HG03025 (cell line): ENCODE data around the gene SPACA7.
"Not testable (repeated sequence)": the region's sequence is repeated elsewhere in the genome, so short reads cannot be mapped to it uniquely, and the experiment has no call there.

Experiments used
- ATAC-seq: cut with Tn5 transposase; IDR thresholded peaks from one replicate; pipeline ENCODE4 v1.9.1; 2021; ENCODE audit warnings: mild to moderate bottlenecking, moderate library complexity; ENCODE audit not compliant: unreplicated experiment, low FRiP score

Gene SPACA7

GRCh38 chr13:112416647-112417046, 40.5 kb downstream of the SPACA7 start:
- no peak for ATAC-seq

DNA sequence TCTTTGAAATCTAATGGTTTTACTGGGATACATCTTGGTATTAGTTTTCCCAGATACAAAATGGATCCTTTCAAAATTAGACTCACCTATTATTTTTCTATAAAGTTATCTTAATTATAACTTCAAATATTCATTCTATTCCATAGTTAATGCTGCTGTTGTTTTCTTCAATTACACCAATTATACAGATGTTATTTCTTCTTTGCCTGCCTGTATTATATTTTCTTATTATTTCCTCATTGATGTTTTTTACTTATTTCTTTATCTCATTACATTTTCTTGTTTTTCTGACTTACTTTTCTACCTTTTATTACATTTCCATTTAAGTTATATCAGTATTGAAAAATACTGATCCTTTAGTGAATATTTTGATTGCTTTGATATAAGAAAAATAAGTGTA, 40.9 kb downstream of the SPACA7 start:
- no peak for ATAC-seq

DNA sequence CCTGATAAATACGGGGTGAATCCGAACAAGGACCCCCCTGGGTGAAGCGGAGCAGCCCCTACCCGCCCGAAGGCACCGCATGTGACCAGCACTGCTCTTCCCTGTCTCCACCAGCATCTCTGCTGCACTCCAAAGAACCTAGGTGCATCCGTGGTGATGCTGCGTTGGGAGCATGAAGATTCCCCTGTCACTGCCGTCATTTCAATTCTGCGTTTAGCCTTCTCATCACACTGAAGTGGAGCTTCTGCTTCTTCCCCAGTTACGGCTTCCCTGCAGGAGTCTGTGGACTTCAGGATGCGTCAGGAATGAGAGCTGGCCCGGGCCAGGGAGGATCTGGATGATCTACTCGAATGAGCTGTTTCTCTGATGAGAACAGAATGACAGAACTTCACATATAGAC, 47.9 kb downstream of the SPACA7 start:
- no peak for ATAC-seq

- ATAC-seq, result no peak
Measured at GRCh38 chr13:112428704-112429103, 52.5 kb downstream of the SPACA7 start.

- no peak for ATAC-seq
Measured at GRCh38 chr13:112431734-112432133, 55.6 kb downstream of the SPACA7 start.

GRCh38 chr13:112432734-112433133, 56.6 kb downstream of the SPACA7 start:
- not testable (repeated sequence) for ATAC-seq

- ATAC-seq, result not testable (repeated sequence)
Measured at GRCh38 chr13:112433517-112433916, 57.4 kb downstream of the SPACA7 start.

DNA sequence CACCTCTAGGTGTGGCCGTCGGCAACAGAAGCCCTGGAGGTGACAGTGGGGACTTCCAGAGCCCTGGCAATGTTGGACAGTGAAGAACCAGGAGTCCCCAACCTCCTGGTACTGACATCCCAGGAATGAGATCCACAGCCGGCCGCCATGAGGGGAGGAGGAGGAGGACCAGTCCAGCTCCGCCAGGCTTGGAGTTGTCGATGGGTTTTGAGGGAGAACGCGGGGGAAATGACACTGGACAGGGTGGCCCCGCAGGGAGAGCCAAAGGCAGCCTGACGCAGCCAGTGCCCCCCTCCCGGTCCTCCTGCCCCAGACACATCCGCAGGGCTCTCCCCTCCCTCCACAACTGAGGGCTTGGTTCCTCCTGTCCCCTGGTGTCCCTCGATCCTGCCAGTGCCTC, 57.9 kb downstream of the SPACA7 start:
- no peak for ATAC-seq

DNA sequence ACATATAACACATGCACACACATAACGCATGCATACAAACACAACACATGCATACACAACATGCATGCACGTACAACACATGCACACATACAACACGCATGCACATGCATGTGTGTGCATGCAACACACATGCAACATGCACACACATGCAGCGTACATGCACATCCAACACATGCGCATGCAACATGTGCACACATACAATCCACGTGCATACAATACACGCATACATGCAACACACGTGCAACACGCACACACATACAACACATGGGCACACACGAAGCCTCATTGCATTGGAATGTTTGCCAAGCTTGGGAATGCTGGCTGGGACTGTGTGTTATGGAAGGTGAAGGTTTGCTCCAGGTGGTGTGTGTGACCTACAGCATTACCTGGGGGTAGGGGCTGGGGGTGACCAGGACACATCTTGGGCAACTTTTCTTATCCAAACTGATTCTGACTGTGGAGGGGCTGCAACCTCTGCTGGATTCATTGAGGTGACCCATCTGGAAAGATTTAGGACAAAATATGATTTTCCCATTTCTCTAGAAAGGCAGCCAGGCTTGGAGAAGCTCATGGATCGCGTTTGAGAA, 58.9 kb downstream of the SPACA7 start:
- no peak for ATAC-seq

- ATAC-seq, result no peak
Measured at GRCh38 chr13:112435973-112436372, 59.8 kb downstream of the SPACA7 start.

GRCh38 chr13:112438094-112438493, 61.9 kb downstream of the SPACA7 start:
- ATAC-seq, result no peak

DNA sequence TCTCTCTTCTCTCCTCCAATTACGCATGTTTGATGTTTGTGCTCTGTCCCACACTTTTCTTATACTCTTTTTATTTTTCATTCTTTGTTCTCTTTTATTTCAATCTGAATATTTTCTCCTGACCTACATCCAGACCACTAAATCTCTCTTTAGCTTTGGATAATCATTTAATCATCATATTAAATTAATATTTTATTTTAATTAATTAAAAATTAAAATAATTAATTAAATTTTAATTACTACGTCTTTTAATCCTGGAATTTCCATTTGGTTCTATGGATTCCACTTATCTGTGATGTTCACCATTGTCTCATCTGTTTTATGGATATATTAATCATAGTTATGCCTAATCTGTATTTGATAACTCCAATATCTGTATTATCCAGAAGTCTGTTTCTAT, 62.4 kb downstream of the SPACA7 start:
- ATAC-seq, result no peak

DNA sequence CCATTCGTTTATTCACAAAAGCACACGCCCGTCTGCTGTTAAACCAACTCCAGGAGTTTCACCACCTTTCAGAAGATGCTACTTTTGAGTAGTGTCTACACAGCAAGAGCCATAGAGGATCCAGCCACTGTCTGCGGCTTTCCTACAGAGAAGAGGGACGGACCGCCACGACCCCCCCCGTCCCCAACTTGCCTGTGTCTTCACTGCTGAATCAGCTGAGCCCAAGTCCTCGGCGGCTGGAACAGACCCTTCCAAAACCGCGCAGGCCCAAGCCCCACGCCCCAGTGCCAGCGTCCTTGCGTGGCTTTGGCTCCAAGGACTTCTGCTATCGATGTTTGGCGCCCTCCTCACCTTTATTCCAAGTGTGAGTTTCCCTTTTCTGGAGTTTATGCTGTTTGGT, 65.1 kb downstream of the SPACA7 start:
- ATAC-seq, result no peak

DNA sequence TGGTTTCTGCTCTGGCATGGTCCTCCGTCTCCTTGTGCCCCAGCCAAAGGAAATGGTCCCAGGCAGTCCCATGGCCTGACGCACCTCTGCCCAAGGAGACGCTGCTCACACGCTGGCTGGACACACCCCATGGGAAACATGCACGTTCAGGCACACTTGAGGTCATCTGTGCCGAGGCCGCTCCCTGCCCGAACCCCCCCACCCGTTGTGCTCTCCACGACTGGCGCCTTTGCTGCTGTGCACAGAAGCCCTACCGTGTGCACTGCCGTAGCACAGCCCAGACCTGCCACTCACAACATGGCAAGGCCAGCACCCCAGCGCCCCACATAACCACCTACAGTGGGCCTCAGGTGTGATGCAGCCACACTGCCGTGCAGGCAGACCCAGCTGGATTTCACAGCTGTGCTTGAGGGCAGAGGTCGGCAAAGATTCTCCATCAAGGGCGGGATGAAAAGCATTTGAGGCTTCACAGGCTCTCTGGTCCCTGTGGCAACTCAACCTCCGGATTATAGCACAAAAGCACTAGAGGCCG, 65.7 kb downstream of the SPACA7 start:
- ATAC-seq, result no peak

DNA sequence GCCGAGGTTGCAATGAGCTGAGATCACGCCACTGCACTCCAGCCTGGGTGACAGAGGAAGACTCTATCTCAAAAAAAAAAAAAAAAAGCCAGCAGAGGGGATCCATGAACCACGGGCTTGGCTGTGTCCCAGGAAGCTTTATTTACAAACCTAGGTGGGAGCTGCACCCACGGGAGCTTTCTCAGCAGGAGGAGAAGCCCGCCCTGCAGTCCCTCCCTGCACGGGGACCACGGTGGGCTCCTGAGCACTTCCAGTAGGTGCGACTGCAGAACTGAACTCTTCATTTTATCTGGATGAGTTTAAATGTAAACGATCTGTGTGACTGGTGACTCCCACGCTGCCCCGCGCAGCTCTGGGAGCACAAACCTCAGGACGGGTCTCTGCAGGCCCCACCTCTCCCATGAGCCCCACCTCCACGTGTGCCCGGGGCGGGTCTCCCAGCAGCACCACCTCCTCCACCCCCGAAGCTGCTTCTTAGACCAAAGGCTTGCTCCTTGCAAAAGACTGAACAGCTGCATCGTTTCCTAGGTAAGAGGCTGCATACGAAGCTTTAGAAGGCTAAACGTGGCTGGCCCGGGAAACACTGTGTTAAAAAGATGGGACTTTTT, 66.4 kb downstream of the SPACA7 start:
- ATAC-seq, result no peak

- no peak for ATAC-seq
Measured at GRCh38 chr13:112443191-112443994, 67.2 kb downstream of the SPACA7 start.

DNA sequence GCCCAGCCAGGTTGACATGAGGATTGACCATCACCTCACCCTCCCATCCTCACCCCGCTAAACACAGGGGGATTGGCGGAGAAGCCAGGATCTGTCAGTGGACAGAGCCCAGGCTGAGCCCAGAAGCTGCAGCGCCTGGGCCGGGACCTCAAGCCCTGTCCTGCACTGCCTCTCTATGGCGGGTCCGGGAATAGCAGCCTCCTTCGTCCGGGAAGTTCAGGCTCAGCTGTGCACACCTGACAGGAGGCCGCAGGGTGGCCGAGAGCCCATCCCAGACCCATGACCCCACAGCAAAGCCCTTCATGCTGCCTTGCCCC, 67.8 kb downstream of the SPACA7 start:
- ATAC-seq, result no peak

GRCh38 chr13:112444416-112445399, 68.6 kb downstream of the SPACA7 start:
- no peak for ATAC-seq

DNA sequence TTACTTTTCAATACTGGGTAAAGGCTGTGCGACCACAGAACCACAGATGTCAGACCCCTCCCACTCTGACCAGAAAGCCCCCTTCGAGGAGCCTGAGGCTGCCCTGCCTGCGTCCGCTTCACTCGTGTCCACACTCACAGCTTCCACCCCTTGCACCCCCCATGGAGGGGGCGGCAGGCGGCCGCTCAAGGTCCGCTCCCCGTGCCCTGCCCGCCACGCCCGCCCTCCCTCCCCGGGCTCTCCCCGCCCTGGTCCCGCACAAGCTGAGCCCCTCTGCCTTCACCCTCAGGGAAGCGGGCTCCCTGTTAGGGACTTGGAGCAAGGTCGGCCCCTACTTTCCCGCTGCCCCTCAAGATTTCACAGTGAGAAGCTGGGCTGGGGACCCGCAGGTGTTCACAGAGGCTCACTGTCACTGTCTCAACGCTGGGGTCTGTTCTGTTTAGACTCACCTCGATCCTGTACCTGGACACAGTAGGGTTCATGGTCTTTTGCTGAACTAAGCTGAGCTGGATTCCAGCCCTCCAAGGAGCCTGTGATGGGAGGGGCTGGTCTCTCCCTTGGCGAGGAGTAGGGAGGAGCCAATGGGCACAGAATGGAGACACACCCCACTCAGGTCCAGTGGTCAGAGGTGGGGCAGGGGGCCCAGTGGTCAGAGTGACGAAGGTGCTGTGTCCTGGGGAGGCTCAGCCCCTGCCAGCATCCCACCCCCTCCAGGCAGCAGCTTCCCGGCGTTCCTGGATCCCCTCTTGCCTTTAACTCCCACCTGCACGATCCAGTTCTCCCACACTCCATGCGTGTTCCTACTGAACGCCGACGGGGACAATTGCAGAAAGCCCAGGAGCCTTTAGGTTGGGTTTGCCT, 69.5 kb downstream of the SPACA7 start:
- ATAC-seq, result no peak
